GM23338 (cell line): ENCODE results near the gene MBD1. TPM values are rescaled to one million over a fixed set of nuclear protein-coding genes. Genes with fewer than 3 reads are reported as not detected.

Experiments
- ATAC-seq: fragments of 200-7000 bp; cut with Tn5 transposase; 3 replicates; pipeline ENCODE4 v1.9.1; 2020
- DNase-seq: peaks from one replicate; pipeline ENCODE4 v3.0.0-alpha.2; 2015; ENCODE audit warnings: low spot score
- H2AFZ ChIP-seq: fragments of 200-600 bp; sonication (generic); 2 replicates; pipeline ENCODE4 v1.8.0; 2016; ENCODE audit warnings: antibody characterized with exemption, mild to moderate bottlenecking, moderate library complexity
- H3F3A ChIP-seq: fragments of 200-600 bp; sonication (generic); replicated peaks from 2 replicates; pipeline ENCODE4 v1.8.0; 2017; ENCODE audit warnings: antibody characterized with exemption, mixed run types, low read depth
- H3K27ac ChIP-seq: fragments of 200-600 bp; sonication (generic); 2 replicates; pipeline ENCODE4 v1.6.1; 2016; ENCODE audit warnings: low read depth
- H3K27me3 ChIP-seq: fragments of 200-600 bp; sonication (generic); 2 replicates; pipeline ENCODE4 v1.8.0; 2016; ENCODE audit warnings: mild to moderate bottlenecking, mixed run types, moderate library complexity; ENCODE audit not compliant: insufficient read depth
- H3K36me3 ChIP-seq: fragments of 200-600 bp; sonication (generic); 2 replicates; pipeline ENCODE4 v1.8.0; 2016; ENCODE audit warnings: mild to moderate bottlenecking; ENCODE audit not compliant: insufficient read depth
- H3K4me1 ChIP-seq: fragments of 200-600 bp; sonication (generic); 2 replicates; pipeline ENCODE4 v1.8.0; 2016; ENCODE audit warnings: mild to moderate bottlenecking, moderate library complexity; ENCODE audit not compliant: insufficient read depth
- H3K4me2 ChIP-seq: fragments of 200-600 bp; sonication (generic); 2 replicates; pipeline ENCODE4 v1.7.1; 2017; ENCODE audit warnings: mixed run types
- H3K4me3 ChIP-seq: fragments of 200-600 bp; sonication (generic); 2 replicates; pipeline ENCODE4 v1.6.1; 2016; ENCODE audit warnings: mixed run types
- H3K79me2 ChIP-seq: fragments of 200-600 bp; sonication (generic); replicated peaks from 2 replicates; pipeline ENCODE4 v1.8.0; 2017; ENCODE audit warnings: mild to moderate bottlenecking; ENCODE audit not compliant: insufficient read depth
- H3K9me2 ChIP-seq: fragments of 200-600 bp; sonication (generic); 2 replicates; pipeline ENCODE4 v1.8.0; 2017; ENCODE audit not compliant: insufficient read depth
- H4K20me1 ChIP-seq: fragments of 200-600 bp; sonication (generic); replicated peaks from 2 replicates; pipeline ENCODE4 v1.8.0; 2017; ENCODE audit warnings: mild to moderate bottlenecking; ENCODE audit not compliant: insufficient read depth
- H3K27ac Mint-ChIP-seq: 2 replicates; pipeline ENCODE4 v1.8.0; 2020; ENCODE audit warnings: inconsistent platforms, mild to moderate bottlenecking, moderate library complexity, mixed read lengths
- H3K27me3 Mint-ChIP-seq: 3 replicates; pipeline ENCODE4 v1.8.0; 2022; ENCODE audit warnings: low read depth, mild to moderate bottlenecking, moderate library complexity, mixed read lengths, inconsistent platforms; ENCODE audit not compliant: insufficient read depth, poor library complexity
- H3K36me3 Mint-ChIP-seq: 3 replicates; pipeline ENCODE4 v1.8.0; 2021; ENCODE audit warnings: low read depth, mild to moderate bottlenecking, inconsistent platforms, moderate library complexity, mixed read lengths
- H3K4me1 Mint-ChIP-seq: 3 replicates; pipeline ENCODE4 v1.8.0; 2020; ENCODE audit warnings: mild to moderate bottlenecking, inconsistent platforms, mixed read lengths
- H3K4me3 Mint-ChIP-seq: 3 replicates; pipeline ENCODE4 v1.8.0; 2021; ENCODE audit warnings: moderate library complexity, mild to moderate bottlenecking, inconsistent platforms, mixed read lengths
- H3K9me3 Mint-ChIP-seq: 3 replicates; pipeline ENCODE4 v1.8.0; 2020; ENCODE audit warnings: moderate library complexity, mild to moderate bottlenecking, inconsistent platforms, mixed read lengths
- CREB1 ChIP-seq: fragments of 250-450 bp; sonication (Bioruptor Pico); IDR thresholded peaks from 2 replicates; pipeline ENCODE4 v1.5.0; 2020; ENCODE audit warnings: low read depth, mild to moderate bottlenecking, moderate library complexity
- CTCF ChIP-seq, 2 experiments: fragments of 200-600 bp in 1 of 2; sonication (generic) in 1 of 2; conservative IDR thresholded peaks; 2 replicates each; pipeline versions ENCODE4 v1.5.1 to v1.6.1; 2016 to 2017; ENCODE audit warnings: antibody characterized with exemption in 2 of 2, low read depth in 2 of 2, mild to moderate bottlenecking in 2 of 2, moderate library complexity in 1 of 2
- ETS1 ChIP-seq: IDR thresholded peaks from 2 replicates; pipeline ENCODE4 v1.6.1; 2016; ENCODE audit warnings: antibody characterized with exemption
- EZH2 ChIP-seq: fragments of 200-600 bp; sonication (generic); IDR thresholded peaks from one replicate; pipeline ENCODE4 v1.8.0; 2017; ENCODE audit warnings: antibody characterized with exemption, mild to moderate bottlenecking, low read depth; ENCODE audit not compliant: unreplicated experiment
- EZH2phosphoT487 ChIP-seq: fragments of 200-600 bp; sonication (generic); IDR thresholded peaks from one replicate; pipeline ENCODE4 v1.8.1; 2018; ENCODE audit warnings: antibody characterized with exemption; ENCODE audit not compliant: unreplicated experiment
- JUNB ChIP-seq: IDR thresholded peaks from one replicate; pipeline ENCODE4 v1.6.1; 2016; ENCODE audit warnings: antibody characterized with exemption; ENCODE audit not compliant: unreplicated experiment
- NANOG ChIP-seq: IDR thresholded peaks from 2 replicates; pipeline ENCODE4 v1.6.1; 2016; ENCODE audit warnings: antibody characterized with exemption, borderline replicate concordance
- POLR2AphosphoS5 ChIP-seq: IDR thresholded peaks from 2 replicates; pipeline ENCODE4 v1.6.1; 2016; ENCODE audit warnings: antibody characterized with exemption, low read depth
- STAT1 ChIP-seq: IDR thresholded peaks from one replicate; pipeline ENCODE4 v1.6.1; 2016; ENCODE audit warnings: antibody characterized with exemption; ENCODE audit not compliant: unreplicated experiment
- ZNF114 ChIP-seq: fragments of 250-450 bp; sonication (Bioruptor Pico); IDR thresholded peaks from 2 replicates; pipeline ENCODE4 v1.5.0; 2020; ENCODE audit warnings: mild to moderate bottlenecking, moderate library complexity
- ZNF331 ChIP-seq: fragments of 250-450 bp; sonication (Bioruptor Pico); IDR thresholded peaks from 2 replicates; pipeline ENCODE4 v1.5.0; 2020; ENCODE audit warnings: low read depth, mild to moderate bottlenecking, moderate library complexity
- polyA plus RNA-seq: library from polyadenylated mRNA; unstranded; fragments of >200 nt; fragmentation: Nextera tagmentation; extraction: Ambion mirVana; gene quantifications from 2 replicates; pipeline ENCODE4 v1.2.1, GENCODE V29; 2016
- total RNA-seq: library from RNA; depleted of rRNA; stranded (reverse); fragments of >200 nt; shearing (Covaris generic); gene quantifications from 2 replicates; pipeline ENCODE4 v1.2.3, GENCODE V29; 2014
- TF ChIP-seq, protein P1 (sequence below): fragments of 250-450 bp; sonication (Bioruptor Pico); IDR thresholded peaks from 2 replicates; pipeline ENCODE4 v1.5.0; 2020; ENCODE audit warnings: mild to moderate bottlenecking, moderate library complexity
- TF ChIP-seq, protein P2 (sequence below): IDR thresholded peaks from one replicate; pipeline ENCODE4 v1.6.1; 2018; ENCODE audit warnings: antibody characterized with exemption; ENCODE audit not compliant: unreplicated experiment

Gene MBD1
- total and polyA plus RNA-seq, 2 experiments from 2014 or later = 17.0 to 43.5 TPM

DNA sequence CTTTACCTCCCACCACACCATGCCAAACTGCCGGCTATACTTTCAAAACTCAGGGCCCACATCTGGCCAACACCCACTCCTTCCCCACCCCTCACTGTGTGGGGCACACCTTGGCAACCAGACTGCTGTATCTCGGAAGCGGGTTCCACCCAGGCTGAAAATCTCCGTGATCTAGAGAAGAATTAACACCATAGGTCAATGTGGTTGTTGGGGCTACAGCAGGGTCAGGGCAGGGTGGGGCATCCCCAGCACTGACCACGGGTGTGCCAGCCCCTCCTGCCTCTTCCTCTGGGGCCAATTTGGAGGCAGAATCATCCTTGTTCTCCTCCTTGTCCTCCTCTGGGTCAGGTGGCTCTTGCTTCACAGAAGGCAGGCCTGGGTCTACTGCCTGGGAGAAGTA, 8.8 kb downstream of the MBD1 start:
- H3K9me2 ChIP-seq = no peaks in the 10 kb centered on the region
- no peaks in the 10 kb centered on the region for H3K27me3 ChIP-seq
- H3K4me2 ChIP-seq = no peak overlapping the region
- no peaks in the 10 kb centered on the region; the same call in 1 of the 2 replicates for H4K20me1 ChIP-seq
- no peak overlapping the region for H3K4me3 Mint-ChIP-seq
- no peak overlapping the region for H2AFZ ChIP-seq
- DNase-seq = no peak
- peaks cover 57% of the 10 kb centered on the region for H3K36me3 Mint-ChIP-seq
- peaks cover 2% of the 10 kb centered on the region for H3K27me3 Mint-ChIP-seq
- H3F3A ChIP-seq = no peaks in the 10 kb centered on the region
- TF ChIP-seq STAT1 (no peak), ETS1 (no peak), ZNF114 (CRISPR knock-in tag) (no peak), JUNB (no peak), POLR2AphosphoS5 (no peak), ZNF331 (CRISPR knock-in tag) (no peak), CREB1 (CRISPR knock-in tag) (no peak), NANOG (no peak), EZH2 (no peak), EZH2phosphoT487 (no peak), CTCF (conservative IDR thresholded peaks at IDR 0.05; ENCODE audit: low read depth in 2 of 2) (no peak)
- TF ChIP-seq, protein P1, sequence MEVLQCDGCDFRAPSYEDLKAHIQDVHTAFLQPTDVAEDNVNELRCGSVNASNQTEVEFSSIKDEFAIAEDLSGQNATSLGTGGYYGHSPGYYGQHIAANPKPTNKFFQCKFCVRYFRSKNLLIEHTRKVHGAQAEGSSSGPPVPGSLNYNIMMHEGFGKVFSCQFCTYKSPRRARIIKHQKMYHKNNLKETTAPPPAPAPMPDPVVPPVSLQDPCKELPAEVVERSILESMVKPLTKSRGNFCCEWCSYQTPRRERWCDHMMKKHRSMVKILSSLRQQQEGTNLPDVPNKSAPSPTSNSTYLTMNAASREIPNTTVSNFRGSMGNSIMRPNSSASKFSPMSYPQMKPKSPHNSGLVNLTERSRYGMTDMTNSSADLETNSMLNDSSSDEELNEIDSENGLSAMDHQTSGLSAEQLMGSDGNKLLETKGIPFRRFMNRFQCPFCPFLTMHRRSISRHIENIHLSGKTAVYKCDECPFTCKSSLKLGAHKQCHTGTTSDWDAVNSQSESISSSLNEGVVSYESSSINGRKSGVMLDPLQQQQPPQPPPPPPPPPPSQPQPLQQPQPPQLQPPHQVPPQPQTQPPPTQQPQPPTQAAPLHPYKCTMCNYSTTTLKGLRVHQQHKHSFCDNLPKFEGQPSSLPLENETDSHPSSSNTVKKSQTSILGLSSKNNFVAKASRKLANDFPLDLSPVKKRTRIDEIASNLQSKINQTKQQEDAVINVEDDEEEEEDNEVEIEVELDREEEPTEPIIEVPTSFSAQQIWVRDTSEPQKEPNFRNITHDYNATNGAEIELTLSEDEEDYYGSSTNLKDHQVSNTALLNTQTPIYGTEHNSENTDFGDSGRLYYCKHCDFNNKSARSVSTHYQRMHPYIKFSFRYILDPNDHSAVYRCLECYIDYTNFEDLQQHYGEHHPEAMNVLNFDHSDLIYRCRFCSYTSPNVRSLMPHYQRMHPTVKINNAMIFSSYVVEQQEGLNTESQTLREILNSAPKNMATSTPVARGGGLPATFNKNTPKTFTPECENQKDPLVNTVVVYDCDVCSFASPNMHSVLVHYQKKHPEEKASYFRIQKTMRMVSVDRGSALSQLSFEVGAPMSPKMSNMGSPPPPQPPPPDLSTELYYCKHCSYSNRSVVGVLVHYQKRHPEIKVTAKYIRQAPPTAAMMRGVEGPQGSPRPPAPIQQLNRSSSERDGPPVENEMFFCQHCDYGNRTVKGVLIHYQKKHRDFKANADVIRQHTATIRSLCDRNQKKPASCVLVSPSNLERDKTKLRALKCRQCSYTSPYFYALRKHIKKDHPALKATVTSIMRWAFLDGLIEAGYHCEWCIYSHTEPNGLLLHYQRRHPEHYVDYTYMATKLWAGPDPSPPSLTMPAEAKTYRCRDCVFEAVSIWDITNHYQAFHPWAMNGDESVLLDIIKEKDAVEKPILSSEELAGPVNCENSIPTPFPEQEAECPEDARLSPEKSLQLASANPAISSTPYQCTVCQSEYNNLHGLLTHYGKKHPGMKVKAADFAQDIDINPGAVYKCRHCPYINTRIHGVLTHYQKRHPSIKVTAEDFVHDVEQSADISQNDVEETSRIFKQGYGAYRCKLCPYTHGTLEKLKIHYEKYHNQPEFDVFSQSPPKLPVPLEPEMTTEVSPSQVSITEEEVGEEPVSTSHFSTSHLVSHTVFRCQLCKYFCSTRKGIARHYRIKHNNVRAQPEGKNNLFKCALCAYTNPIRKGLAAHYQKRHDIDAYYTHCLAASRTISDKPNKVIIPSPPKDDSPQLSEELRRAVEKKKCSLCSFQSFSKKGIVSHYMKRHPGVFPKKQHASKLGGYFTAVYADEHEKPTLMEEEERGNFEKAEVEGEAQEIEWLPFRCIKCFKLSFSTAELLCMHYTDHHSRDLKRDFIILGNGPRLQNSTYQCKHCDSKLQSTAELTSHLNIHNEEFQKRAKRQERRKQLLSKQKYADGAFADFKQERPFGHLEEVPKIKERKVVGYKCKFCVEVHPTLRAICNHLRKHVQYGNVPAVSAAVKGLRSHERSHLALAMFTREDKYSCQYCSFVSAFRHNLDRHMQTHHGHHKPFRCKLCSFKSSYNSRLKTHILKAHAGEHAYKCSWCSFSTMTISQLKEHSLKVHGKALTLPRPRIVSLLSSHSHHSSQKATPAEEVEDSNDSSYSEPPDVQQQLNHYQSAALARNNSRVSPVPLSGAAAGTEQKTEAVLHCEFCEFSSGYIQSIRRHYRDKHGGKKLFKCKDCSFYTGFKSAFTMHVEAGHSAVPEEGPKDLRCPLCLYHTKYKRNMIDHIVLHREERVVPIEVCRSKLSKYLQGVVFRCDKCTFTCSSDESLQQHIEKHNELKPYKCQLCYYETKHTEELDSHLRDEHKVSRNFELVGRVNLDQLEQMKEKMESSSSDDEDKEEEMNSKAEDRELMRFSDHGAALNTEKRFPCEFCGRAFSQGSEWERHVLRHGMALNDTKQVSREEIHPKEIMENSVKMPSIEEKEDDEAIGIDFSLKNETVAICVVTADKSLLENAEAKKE (CRISPR knock-in tag) = no peak
- TF ChIP-seq, protein P2, sequence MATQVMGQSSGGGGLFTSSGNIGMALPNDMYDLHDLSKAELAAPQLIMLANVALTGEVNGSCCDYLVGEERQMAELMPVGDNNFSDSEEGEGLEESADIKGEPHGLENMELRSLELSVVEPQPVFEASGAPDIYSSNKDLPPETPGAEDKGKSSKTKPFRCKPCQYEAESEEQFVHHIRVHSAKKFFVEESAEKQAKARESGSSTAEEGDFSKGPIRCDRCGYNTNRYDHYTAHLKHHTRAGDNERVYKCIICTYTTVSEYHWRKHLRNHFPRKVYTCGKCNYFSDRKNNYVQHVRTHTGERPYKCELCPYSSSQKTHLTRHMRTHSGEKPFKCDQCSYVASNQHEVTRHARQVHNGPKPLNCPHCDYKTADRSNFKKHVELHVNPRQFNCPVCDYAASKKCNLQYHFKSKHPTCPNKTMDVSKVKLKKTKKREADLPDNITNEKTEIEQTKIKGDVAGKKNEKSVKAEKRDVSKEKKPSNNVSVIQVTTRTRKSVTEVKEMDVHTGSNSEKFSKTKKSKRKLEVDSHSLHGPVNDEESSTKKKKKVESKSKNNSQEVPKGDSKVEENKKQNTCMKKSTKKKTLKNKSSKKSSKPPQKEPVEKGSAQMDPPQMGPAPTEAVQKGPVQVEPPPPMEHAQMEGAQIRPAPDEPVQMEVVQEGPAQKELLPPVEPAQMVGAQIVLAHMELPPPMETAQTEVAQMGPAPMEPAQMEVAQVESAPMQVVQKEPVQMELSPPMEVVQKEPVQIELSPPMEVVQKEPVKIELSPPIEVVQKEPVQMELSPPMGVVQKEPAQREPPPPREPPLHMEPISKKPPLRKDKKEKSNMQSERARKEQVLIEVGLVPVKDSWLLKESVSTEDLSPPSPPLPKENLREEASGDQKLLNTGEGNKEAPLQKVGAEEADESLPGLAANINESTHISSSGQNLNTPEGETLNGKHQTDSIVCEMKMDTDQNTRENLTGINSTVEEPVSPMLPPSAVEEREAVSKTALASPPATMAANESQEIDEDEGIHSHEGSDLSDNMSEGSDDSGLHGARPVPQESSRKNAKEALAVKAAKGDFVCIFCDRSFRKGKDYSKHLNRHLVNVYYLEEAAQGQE = no peak
- H3K27ac ChIP-seq = no peak overlapping the region
- no peaks in the 10 kb centered on the region; the same call in 2 of the 3 replicates for H3K9me3 Mint-ChIP-seq
- ATAC-seq = no peak
- H3K79me2 ChIP-seq = no peaks in the 10 kb centered on the region
- peaks cover 2% of the 10 kb centered on the region; the same call in 1 of the 3 replicates for H3K4me1 Mint-ChIP-seq
- H3K27ac Mint-ChIP-seq = no peak overlapping the region
- H3K36me3 ChIP-seq = peaks cover 11% of the 10 kb centered on the region; the same call in 1 of the 2 replicates
- no peak overlapping the region for H3K4me3 ChIP-seq
- H3K4me1 ChIP-seq = 0 out of 2 replicates have a peak, but pooled peaks cover 3% of the 10 kb centered on the region
